ENCODE data around the gene CTRL. TPM values are rescaled to one million over a fixed set of nuclear protein-coding genes. Genes with fewer than 3 reads are reported as not detected.
A peak's percentile ranks its signal among the peaks of the same experiment; 100 is the strongest.

CTRL gene
- total and polyA plus RNA-seq, 4 donors: 0.09 to 5.0 (median 0.30) TPM

- TF ChIP-seq, protein P1, sequence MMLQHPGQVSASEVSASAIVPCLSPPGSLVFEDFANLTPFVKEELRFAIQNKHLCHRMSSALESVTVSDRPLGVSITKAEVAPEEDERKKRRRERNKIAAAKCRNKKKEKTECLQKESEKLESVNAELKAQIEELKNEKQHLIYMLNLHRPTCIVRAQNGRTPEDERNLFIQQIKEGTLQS (IDR thresholded peaks at IDR 0.05): no peak
- TF ChIP-seq SP1 (IDR thresholded peaks at IDR 0.05) (peak; percentile 79), MAX (IDR thresholded peaks at IDR 0.05) (peak; percentile 91)
These were observed 29.9 kb upstream of the CTRL start (continued) for GRCh38 chr16:67961551-67961957.

- H3K27me3 ChIP-seq (ENCODE audit: control insufficient read depth in 4 of 4, insufficient read depth in 4 of 4, low read length in 3 of 4): no peaks in the 10 kb centered on the region
- no peak for DNase-seq (ENCODE audit: low spot score)
- no peak overlapping the region for H3K4me3 ChIP-seq (ENCODE audit: low read depth in 1 of 3, low read length in 3 of 3)
- peaks cover 0 to 16% (median 4%) of the 10 kb centered on the region in 4 donors for H3K36me3 ChIP-seq (ENCODE audit: control insufficient read depth in 4 of 4, insufficient read depth in 3 of 4, low read depth in 1 of 4, low read length in 3 of 4)
- H3K4me1 ChIP-seq (ENCODE audit: control insufficient read depth in 4 of 4, insufficient read depth in 4 of 4, low read length in 3 of 4): peaks cover 11 to 28% (median 18%) of the 10 kb centered on the region in 4 donors
- H3K9me3 ChIP-seq (ENCODE audit: control insufficient read depth in 4 of 4, low read length in 3 of 4): no peaks in the 10 kb centered on the region
- TF ChIP-seq GABPA (IDR thresholded peaks at IDR 0.05 in 1 of 2, conservative IDR thresholded peaks at IDR 0.05 in 1 of 2) (no peak), RAD21 (IDR thresholded peaks at IDR 0.05) (peak in 1 of 2 donors; percentile 10), SP1 (IDR thresholded peaks at IDR 0.05) (peak; percentile 36), HNF4A (conservative IDR thresholded peaks at IDR 0.05) (no peak), FOXA2 (IDR thresholded peaks at IDR 0.05) (no peak), REST (IDR thresholded peaks at IDR 0.05) (no peak), JUND (IDR thresholded peaks at IDR 0.05) (peak; percentile 53 to 54), NR2F2 (IDR thresholded peaks at IDR 0.05) (peak; percentile 83), RXRA (IDR thresholded peaks at IDR 0.05) (peak; percentile 70 to 73)
- TF ChIP-seq, protein P1 (IDR thresholded peaks at IDR 0.05): no peak
- H3K27ac ChIP-seq (ENCODE audit: low read depth in 1 of 2, low read length in 2 of 2): peak overlapping the region; percentile 31 to 42
- 81% methylated on average over 11 of the region's 11 CpGs for WGBS
- no peak overlapping the region for H3K9ac ChIP-seq (ENCODE audit: low read depth in 1 of 2, low read length in 2 of 2)
These were observed 28.1 kb upstream of the CTRL start for GRCh38 chr16:67959536-67960329.

DNA sequence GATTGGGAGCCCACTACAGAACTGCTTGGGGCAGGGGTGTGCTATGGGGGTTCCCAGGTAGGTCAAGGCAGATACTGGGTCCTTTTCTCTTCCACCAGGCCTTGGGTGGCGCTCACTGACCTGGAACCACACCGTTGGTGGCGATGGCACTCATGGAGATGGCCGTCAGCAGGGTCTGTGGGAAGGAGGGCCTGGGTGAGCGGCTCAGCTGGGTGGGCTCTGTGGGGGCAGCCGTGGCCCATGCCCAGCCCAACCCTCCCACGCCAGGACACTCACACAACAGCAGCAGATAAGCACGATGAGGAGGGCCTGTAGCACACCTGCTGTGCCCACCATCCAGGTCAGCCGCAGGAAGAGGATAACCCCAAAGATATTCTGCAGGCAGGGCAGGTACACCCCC lies 26.0 kb upstream of the CTRL start:
- H3K36me3 ChIP-seq (ENCODE audit: control insufficient read depth in 4 of 4, insufficient read depth in 3 of 4, low read depth in 1 of 4, low read length in 3 of 4): peaks cover 0 to 16% (median 5%) of the 10 kb centered on the region in 4 donors
- H3K27ac ChIP-seq (ENCODE audit: low read depth in 1 of 2, low read length in 2 of 2): no peak overlapping the region
- no peak overlapping the region for H3K9ac ChIP-seq (ENCODE audit: low read depth in 1 of 2, low read length in 2 of 2)
- peaks cover 19 to 40% (median 29%) of the 10 kb centered on the region in 4 donors for H3K4me1 ChIP-seq (ENCODE audit: control insufficient read depth in 4 of 4, insufficient read depth in 4 of 4, low read length in 3 of 4)
- no peak for DNase-seq (ENCODE audit: low spot score)
- no peak overlapping the region for H3K4me3 ChIP-seq (ENCODE audit: low read depth in 1 of 3, low read length in 3 of 3)
- TF ChIP-seq, protein P2, sequence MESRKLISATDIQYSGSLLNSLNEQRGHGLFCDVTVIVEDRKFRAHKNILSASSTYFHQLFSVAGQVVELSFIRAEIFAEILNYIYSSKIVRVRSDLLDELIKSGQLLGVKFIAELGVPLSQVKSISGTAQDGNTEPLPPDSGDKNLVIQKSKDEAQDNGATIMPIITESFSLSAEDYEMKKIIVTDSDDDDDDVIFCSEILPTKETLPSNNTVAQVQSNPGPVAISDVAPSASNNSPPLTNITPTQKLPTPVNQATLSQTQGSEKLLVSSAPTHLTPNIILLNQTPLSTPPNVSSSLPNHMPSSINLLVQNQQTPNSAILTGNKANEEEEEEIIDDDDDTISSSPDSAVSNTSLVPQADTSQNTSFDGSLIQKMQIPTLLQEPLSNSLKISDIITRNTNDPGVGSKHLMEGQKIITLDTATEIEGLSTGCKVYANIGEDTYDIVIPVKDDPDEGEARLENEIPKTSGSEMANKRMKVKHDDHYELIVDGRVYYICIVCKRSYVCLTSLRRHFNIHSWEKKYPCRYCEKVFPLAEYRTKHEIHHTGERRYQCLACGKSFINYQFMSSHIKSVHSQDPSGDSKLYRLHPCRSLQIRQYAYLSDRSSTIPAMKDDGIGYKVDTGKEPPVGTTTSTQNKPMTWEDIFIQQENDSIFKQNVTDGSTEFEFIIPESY (IDR thresholded peaks at IDR 0.05): no peak
- no peak for TF ChIP-seq TAF1 (conservative IDR thresholded peaks at IDR 0.05)
- no peak for TF ChIP-seq JUND (IDR thresholded peaks at IDR 0.05)
- no peak for TF ChIP-seq NR2F2 (IDR thresholded peaks at IDR 0.05)
- TF ChIP-seq REST (IDR thresholded peaks at IDR 0.05): no peak
- no peak for TF ChIP-seq SP1 (IDR thresholded peaks at IDR 0.05)
- TF ChIP-seq GABPA (IDR thresholded peaks at IDR 0.05 in 1 of 2, conservative IDR thresholded peaks at IDR 0.05 in 1 of 2): no peak
- no peaks in the 10 kb centered on the region for H3K27me3 ChIP-seq (ENCODE audit: control insufficient read depth in 4 of 4, insufficient read depth in 4 of 4, low read length in 3 of 4)
- H3K9me3 ChIP-seq (ENCODE audit: control insufficient read depth in 4 of 4, low read length in 3 of 4): no peaks in the 10 kb centered on the region
- WGBS: 97% methylated on average over 9 of the region's 9 CpGs
